OCI-LY3 (cell line): ENCODE data around the gene EYS.
"Not testable (repeated sequence)": the region's sequence is repeated elsewhere in the genome, so short reads cannot be mapped to it uniquely, and the experiment has no call there.

Experiments used
- H2AFZ ChIP-seq: fragments of 200-600, 300-600 bp; shearing (Covaris generic); 2 replicates; pipeline ENCODE4 v1.6.0; 2014; ENCODE audit warnings: antibody characterized with exemption, low read depth, low read length
- H3K27ac ChIP-seq: fragments of 200-600, 300-600 bp; sonication (generic); 2 replicates; pipeline ENCODE4 v1.5.1; 2014; ENCODE audit warnings: mild to moderate bottlenecking, low read length, moderate library complexity, mixed read lengths
- H3K27me3 ChIP-seq: fragments of 200-600, 300-600 bp; sonication (generic); 2 replicates; pipeline ENCODE4 v1.6.1; 2014; ENCODE audit warnings: low read depth, low read length, mixed read lengths
- H3K36me3 ChIP-seq: fragments of 200-600, 300-600 bp; sonication (generic); replicated peaks from 2 replicates; pipeline ENCODE3; 2014; ENCODE audit warnings: low read depth, low read length, mixed read lengths
- H3K4me1 ChIP-seq: fragments of 300-600, 200-600 bp; sonication (generic); 2 replicates; pipeline ENCODE4 v1.6.1; 2014; ENCODE audit warnings: low read length, mixed read lengths
- H3K4me2 ChIP-seq: fragments of 200-600, 300-600 bp; sonication (generic); 2 replicates; pipeline ENCODE4 v1.6.1; 2014; ENCODE audit warnings: low read length, mixed read lengths
- H3K4me3 ChIP-seq: fragments of 300-600, 200-600 bp; sonication (generic); 2 replicates; pipeline ENCODE4 v1.5.1; 2014; ENCODE audit warnings: antibody characterized with exemption, mild to moderate bottlenecking, low read length, moderate library complexity
- H3K79me2 ChIP-seq: fragments of 300-600, 200-600 bp; shearing (Covaris generic); 2 replicates; pipeline ENCODE4 v1.6.1; 2014; ENCODE audit warnings: mild to moderate bottlenecking, low read length, mixed read lengths
- H3K9ac ChIP-seq: fragments of 300-600, 200-600 bp; shearing (Covaris generic); 2 replicates; pipeline ENCODE4 v1.6.0; 2014; ENCODE audit warnings: mild to moderate bottlenecking, low read length, moderate library complexity
- H3K9me3 ChIP-seq: fragments of 200-600, 300-600 bp; shearing (Covaris generic); 2 replicates; pipeline ENCODE4 v1.6.1; 2014; ENCODE audit warnings: low read length, mixed read lengths; ENCODE audit not compliant: insufficient read depth
- H4K20me1 ChIP-seq: fragments of 200-600, 300-600 bp; sonication (generic); 2 replicates; pipeline ENCODE4 v1.6.1; 2016; ENCODE audit warnings: low read length, mixed read lengths; ENCODE audit not compliant: insufficient read depth
- EZH2phosphoT487 ChIP-seq: fragments of 200-600 bp; shearing (Covaris generic); IDR thresholded peaks from 2 replicates; pipeline ENCODE4 v1.6.1; 2018; ENCODE audit warnings: antibody characterized with exemption, mixed run types, low read depth
- TF ChIP-seq, protein P1 (sequence below): fragments of 200-600, 300-600 bp; sonication (generic); IDR thresholded peaks from 2 replicates; pipeline ENCODE4 v1.5.1; 2014; ENCODE audit warnings: antibody characterized with exemption, low read length, low read depth

EYS gene

DNA sequence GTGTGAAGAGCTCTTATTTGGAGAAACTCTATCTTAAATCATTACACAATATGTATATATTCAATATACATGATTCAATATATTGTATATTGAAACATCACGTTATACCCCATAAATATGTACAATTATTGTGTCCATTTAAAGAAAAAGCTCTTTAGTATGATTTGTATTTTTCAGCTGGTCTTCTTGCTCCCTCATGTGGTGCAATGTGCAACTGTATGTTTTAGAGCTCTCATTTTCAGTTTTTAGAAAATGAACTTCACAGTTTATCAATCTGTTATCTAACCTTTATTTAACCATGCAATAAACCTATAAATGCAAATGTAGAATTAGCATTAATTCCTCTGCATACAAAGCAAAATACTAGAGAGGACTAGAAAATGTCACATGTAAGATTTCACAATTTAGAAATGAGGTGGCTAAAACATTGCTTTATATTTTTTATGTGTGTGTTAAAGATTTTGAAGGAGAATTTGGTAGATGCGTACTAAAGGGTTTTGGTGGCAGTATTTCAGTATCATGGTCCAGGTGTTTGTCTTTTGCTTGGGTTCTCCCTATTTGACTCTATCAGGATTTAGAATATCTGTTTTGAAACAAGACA is 1904.3 kb downstream of the EYS start:
- Histone ChIP-seq H3K79me2 (no peaks in the 10 kb centered on the region), H2AFZ (no peak overlapping the region), H3K4me3 (no peak overlapping the region), H3K4me1 (peaks cover 14% of the 10 kb centered on the region), H3K36me3 (no peaks in the 10 kb centered on the region), H3K27ac (no peak overlapping the region), H4K20me1 (no peaks in the 10 kb centered on the region), H3K27me3 (no peaks in the 10 kb centered on the region; the same call in 1 of the 2 replicates), H3K4me2 (no peak overlapping the region), H3K9me3 (no peaks in the 10 kb centered on the region), H3K9ac (no peak overlapping the region)
- no peak for TF ChIP-seq EZH2phosphoT487
- TF ChIP-seq, protein P1, sequence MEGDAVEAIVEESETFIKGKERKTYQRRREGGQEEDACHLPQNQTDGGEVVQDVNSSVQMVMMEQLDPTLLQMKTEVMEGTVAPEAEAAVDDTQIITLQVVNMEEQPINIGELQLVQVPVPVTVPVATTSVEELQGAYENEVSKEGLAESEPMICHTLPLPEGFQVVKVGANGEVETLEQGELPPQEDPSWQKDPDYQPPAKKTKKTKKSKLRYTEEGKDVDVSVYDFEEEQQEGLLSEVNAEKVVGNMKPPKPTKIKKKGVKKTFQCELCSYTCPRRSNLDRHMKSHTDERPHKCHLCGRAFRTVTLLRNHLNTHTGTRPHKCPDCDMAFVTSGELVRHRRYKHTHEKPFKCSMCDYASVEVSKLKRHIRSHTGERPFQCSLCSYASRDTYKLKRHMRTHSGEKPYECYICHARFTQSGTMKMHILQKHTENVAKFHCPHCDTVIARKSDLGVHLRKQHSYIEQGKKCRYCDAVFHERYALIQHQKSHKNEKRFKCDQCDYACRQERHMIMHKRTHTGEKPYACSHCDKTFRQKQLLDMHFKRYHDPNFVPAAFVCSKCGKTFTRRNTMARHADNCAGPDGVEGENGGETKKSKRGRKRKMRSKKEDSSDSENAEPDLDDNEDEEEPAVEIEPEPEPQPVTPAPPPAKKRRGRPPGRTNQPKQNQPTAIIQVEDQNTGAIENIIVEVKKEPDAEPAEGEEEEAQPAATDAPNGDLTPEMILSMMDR = peak; percentile 86

- not testable (repeated sequence) for H3K79me2 ChIP-seq, H4K20me1 ChIP-seq, H2AFZ ChIP-seq, H3K36me3 ChIP-seq, H3K4me3 ChIP-seq, H3K9ac ChIP-seq, H3K4me1 ChIP-seq, H3K27me3 ChIP-seq, H3K27ac ChIP-seq, H3K9me3 ChIP-seq
- H3K4me2 ChIP-seq = peak overlapping the region; percentile 53; the same call in 1 of the 2 replicates
Observed at GRCh38 chr6:63800386-63800785, 1906.6 kb downstream of the EYS start.

DNA sequence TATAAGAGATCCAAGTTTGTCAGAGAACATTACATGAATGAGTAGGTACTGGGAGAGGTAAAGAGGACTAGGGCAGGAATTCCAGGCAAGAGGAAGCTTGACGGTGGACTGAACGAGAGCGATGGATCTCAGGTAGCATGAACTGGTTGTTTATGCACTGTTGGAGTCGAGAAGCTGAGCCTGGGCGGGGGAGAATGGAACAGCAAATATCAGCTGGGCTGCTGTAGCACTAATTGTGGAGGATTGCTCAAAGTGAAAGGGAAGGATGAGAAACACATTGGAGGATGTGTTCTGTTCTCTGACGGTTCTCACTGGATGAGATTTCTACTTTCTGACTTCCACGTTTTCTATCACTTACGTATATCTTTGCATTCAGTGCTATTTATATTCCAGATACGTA is 1907.2 kb downstream of the EYS start:
- no peaks in the 10 kb centered on the region for H3K9me3 ChIP-seq
- no peaks in the 10 kb centered on the region for H3K79me2 ChIP-seq
- H3K27me3 ChIP-seq = peaks cover 15% of the 10 kb centered on the region
- H4K20me1 ChIP-seq = no peaks in the 10 kb centered on the region
- H3K4me1 ChIP-seq = peaks cover 8% of the 10 kb centered on the region
- no peak overlapping the region for H3K9ac ChIP-seq
- no peaks in the 10 kb centered on the region for H3K36me3 ChIP-seq
- H3K4me2 ChIP-seq = peak overlapping the region; percentile 53
- TF ChIP-seq EZH2phosphoT487 = no peak
- TF ChIP-seq, protein P1 = no peak
- H3K27ac ChIP-seq = no peak overlapping the region
- H3K4me3 ChIP-seq = peak overlapping the region; percentile 26; the same call in 1 of the 2 replicates
- H2AFZ ChIP-seq = 0 out of 2 replicates have a peak overlapping the region, but pooled peaks have one; percentile 37

DNA sequence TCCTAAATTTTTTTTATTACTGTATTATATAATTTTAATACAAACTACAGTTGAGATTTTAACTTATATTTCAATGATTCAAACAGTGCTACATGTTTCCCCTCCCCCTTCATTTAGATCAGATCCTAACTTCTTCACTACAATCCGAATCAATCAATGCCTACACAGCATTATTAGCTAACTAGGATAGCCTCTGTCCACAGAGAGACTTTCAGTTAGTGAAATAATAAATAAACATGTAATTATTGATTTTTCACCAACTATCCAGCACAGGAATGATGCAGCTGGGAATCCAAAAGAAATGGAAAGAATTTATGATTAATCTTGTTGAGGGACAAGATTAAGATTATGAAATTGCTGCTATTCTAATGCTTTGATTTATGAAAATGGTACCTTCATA is 1907.7 kb downstream of the EYS start:
- Histone ChIP-seq H3K9me3 (no peaks in the 10 kb centered on the region), H2AFZ (0 out of 2 replicates have a peak overlapping the region, but pooled peaks have one; percentile 37), H4K20me1 (no peaks in the 10 kb centered on the region), H3K79me2 (no peaks in the 10 kb centered on the region), H3K9ac (no peak overlapping the region), H3K36me3 (no peaks in the 10 kb centered on the region), H3K27ac (no peak overlapping the region), H3K4me2 (peak overlapping the region; percentile 53; the same call in 1 of the 2 replicates), H3K4me1 (peaks cover 8% of the 10 kb centered on the region), H3K27me3 (peaks cover 20% of the 10 kb centered on the region), H3K4me3 (no peak overlapping the region)
- TF ChIP-seq, protein P1 = no peak
- TF ChIP-seq EZH2phosphoT487 = no peak
